PC-9 (cell line): ENCODE results near the gene SPIB.
A peak's percentile ranks its signal among the peaks of the same experiment; 100 is the strongest.

Experiments
- CTCF ChIP-seq: fragments of 200-600 bp; sonication (generic); conservative IDR thresholded peaks from 2 replicates; pipeline ENCODE4 v1.6.1; 2017; ENCODE audit warnings: mixed run types, antibody characterized with exemption, mild to moderate bottlenecking, moderate library complexity
- EZH2 ChIP-seq: fragments of 200-600 bp; sonication (generic); IDR thresholded peaks from 2 replicates; pipeline ENCODE4 v1.8.0; 2017; ENCODE audit warnings: antibody characterized with exemption, low read depth

- TF ChIP-seq CTCF (peak; percentile 90), EZH2 (no peak)
Measured at GRCh38 chr19:50461066-50461875, 42.5 kb downstream of the SPIB start.
